Fibroblast of pulmonary artery (primary cell): ENCODE measurements around the gene CRY2.
"Not testable (repeated sequence)": the region's sequence is repeated elsewhere in the genome, so short reads cannot be mapped to it uniquely, and the experiment has no call there.

Experiments
- DNase-seq: peaks from one replicate; pipeline ENCODE4 v3.0.0-alpha.2; 2010; ENCODE audit warnings: low read depth
- H3K4me3 ChIP-seq: replicated peaks from 2 replicates; pipeline ENCODE4 v1.5.1; 2011; ENCODE audit warnings: low read depth, mild to moderate bottlenecking, control low read depth, low read length, moderate library complexity
- TF ChIP-seq, protein P1 (sequence below): IDR thresholded peaks from 2 replicates; pipeline ENCODE4 v1.5.1; 2011; ENCODE audit warnings: mild to moderate bottlenecking, control low read depth, low read length, inconsistent platforms; ENCODE audit errors: missing control alignments

CRY2 gene

DNA sequence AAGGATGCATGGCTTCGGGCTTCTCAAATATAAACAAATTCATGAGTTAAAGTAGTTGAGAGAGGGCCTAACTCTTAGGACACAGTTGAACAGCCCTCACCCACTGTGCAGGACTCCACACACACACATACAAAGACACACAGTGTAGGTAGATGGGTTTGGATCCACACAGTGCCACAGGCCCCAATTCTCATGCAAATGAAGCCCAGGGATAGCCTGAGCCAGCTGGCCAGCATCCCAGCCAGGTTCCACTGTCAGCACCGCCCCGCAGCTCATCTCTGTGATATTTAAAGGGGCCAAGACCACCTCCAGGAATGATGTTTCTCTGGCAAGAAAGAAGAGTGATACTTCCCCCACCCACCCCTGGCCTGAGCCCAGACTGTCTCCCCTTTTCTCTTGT lies 30.7 kb upstream of the CRY2 start:
- TF ChIP-seq, protein P1, sequence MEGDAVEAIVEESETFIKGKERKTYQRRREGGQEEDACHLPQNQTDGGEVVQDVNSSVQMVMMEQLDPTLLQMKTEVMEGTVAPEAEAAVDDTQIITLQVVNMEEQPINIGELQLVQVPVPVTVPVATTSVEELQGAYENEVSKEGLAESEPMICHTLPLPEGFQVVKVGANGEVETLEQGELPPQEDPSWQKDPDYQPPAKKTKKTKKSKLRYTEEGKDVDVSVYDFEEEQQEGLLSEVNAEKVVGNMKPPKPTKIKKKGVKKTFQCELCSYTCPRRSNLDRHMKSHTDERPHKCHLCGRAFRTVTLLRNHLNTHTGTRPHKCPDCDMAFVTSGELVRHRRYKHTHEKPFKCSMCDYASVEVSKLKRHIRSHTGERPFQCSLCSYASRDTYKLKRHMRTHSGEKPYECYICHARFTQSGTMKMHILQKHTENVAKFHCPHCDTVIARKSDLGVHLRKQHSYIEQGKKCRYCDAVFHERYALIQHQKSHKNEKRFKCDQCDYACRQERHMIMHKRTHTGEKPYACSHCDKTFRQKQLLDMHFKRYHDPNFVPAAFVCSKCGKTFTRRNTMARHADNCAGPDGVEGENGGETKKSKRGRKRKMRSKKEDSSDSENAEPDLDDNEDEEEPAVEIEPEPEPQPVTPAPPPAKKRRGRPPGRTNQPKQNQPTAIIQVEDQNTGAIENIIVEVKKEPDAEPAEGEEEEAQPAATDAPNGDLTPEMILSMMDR = no peak
- no peak for DNase-seq

GRCh38 chr11:45817191-45817590 lies 30.1 kb upstream of the CRY2 start:
- no peak for DNase-seq
- no peak overlapping the region for H3K4me3 ChIP-seq
- TF ChIP-seq, protein P1 = no peak

More for the DNA sequence above, 30.7 kb upstream of the CRY2 start:
- H3K4me3 ChIP-seq = no peak overlapping the region

DNA sequence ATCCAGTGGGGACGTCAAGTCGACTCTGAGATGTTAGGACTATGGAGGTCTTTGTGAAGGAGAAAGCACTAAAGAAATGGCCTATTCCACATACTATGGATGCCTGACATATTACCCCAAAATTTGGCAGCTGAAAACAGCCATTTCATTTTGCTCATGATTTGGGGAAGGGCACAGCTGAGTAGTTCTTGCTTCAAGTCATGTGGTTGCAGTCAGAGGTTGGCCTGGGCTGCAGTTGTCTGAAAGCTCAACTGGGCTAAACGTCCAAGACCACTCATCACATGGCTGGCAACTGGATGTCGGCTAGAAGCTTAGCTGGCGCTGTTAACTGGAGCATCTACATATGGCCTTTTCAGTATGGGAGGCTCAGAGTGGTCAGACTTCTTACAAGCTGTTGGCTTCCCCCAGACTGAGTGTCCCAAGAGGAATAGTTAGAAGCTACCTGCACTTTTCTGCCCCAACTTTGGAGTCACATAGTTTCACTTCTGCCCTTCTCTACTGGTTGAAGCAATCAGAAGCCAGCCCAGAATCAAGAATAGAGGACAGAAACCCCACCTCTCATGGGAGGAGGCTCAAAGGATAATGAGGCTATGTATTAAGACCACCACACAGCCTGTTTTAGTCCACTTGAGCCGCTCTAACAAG lies 28.2 kb upstream of the CRY2 start:
- H3K4me3 ChIP-seq = no peak overlapping the region
- TF ChIP-seq, protein P1 = no peak
- no peak for DNase-seq

- no peak for DNase-seq
- no peak overlapping the region for H3K4me3 ChIP-seq
- TF ChIP-seq, protein P1 = no peak
Observed at GRCh38 chr11:45820211-45820857, 26.9 kb upstream of the CRY2 start.

- H3K4me3 ChIP-seq, DNase-seq: not testable (repeated sequence)
Observed at GRCh38 chr11:45826492-45826891, 20.8 kb upstream of the CRY2 start.

GRCh38 chr11:45827123-45827522 lies 20.2 kb upstream of the CRY2 start:
- no peak overlapping the region for H3K4me3 ChIP-seq
- TF ChIP-seq, protein P1 = no peak
- no peak for DNase-seq

- TF ChIP-seq, protein P1 = no peak
- no peak overlapping the region for H3K4me3 ChIP-seq
- DNase-seq = no peak
Observed at GRCh38 chr11:45828996-45829395, 18.3 kb upstream of the CRY2 start.
